Measurements from ENCODE around the gene CYGB. TPM values are rescaled to one million over a fixed set of nuclear protein-coding genes. Genes with fewer than 3 reads are reported as not detected.
A peak's percentile ranks its signal among the peaks of the same experiment; 100 is the strongest.

Gene CYGB
- polyA plus RNA-seq, 1 donor (not counting 4 experiments of a cell fraction or from before 2014, with no cell fraction given): 10.3 TPM

GRCh38 chr17:76566988-76567431 lies 29.5 kb upstream of the CYGB start:
- dilution Hi-C loops (cut with MboI; ENCODE audit: extremely low pct_ligation_motif_present, low sequenced_read_pairs): no loop called here
- FAIRE-seq (no peak), DNase-seq (ENCODE audit: low read depth, low spot score) (no peak)
- H3K36me3 ChIP-seq (ENCODE audit: control insufficient read depth in 2 of 2, extremely low read depth in 1 of 2, insufficient read depth in 2 of 2, low read length in 2 of 2): peaks cover 10 to 27% of the 10 kb centered on the region in 2 experiments
- H3K9ac ChIP-seq (ENCODE audit: control insufficient read depth, extremely low read depth, insufficient read depth, low read length): no peak overlapping the region
- H3K4me2 ChIP-seq (ENCODE audit: control insufficient read depth, extremely low read depth, insufficient read depth, low read depth, low read length): peak overlapping the region; percentile 10
- H3K79me2 ChIP-seq (ENCODE audit: control insufficient read depth, insufficient read depth, low read length): peaks cover 7% of the 10 kb centered on the region
- no peak overlapping the region for H3K4me3 ChIP-seq (ENCODE audit: control insufficient read depth in 2 of 3, extremely low read depth in 1 of 3, insufficient read depth in 2 of 3, low read depth in 1 of 3, low read length in 3 of 3)
- H2AFZ ChIP-seq (ENCODE audit: control insufficient read depth, low read length): no peak overlapping the region
- no peak overlapping the region for H3K27ac ChIP-seq (ENCODE audit: control insufficient read depth, insufficient read depth, low read length)
- H3K9me3 ChIP-seq (ENCODE audit: control insufficient read depth, low read depth, low read length): no peaks in the 10 kb centered on the region
- H4K20me1 ChIP-seq (ENCODE audit: control insufficient read depth, extremely low read depth, insufficient read depth, low read length): peaks cover 18% of the 10 kb centered on the region
- H3K9me1 ChIP-seq (ENCODE audit: control insufficient read depth, extremely low read depth, insufficient read depth, low read length): peaks cover 4% of the 10 kb centered on the region
- H3K27me3 ChIP-seq (ENCODE audit: control insufficient read depth, extremely low read depth, insufficient read depth, low read length): no peaks in the 10 kb centered on the region
- no peak for TF ChIP-seq EZH2 (IDR thresholded peaks at IDR 0.05; ENCODE audit: low read length)
- TF ChIP-seq CTCF (optimal IDR thresholded peaks at IDR 0.05 in 1 of 3, IDR thresholded peaks at IDR 0.05 in 1 of 3, conservative IDR thresholded peaks at IDR 0.05 in 1 of 3; ENCODE audit: extremely low read depth in 1 of 3, insufficient read depth in 2 of 3, low read length in 3 of 3): no peak
- peaks cover 24% of the 10 kb centered on the region for H3K4me1 ChIP-seq (ENCODE audit: control insufficient read depth, extremely low read depth, insufficient read depth, low read length)

- peaks cover 22% of the 10 kb centered on the region for H4K20me1 ChIP-seq (ENCODE audit: control insufficient read depth, extremely low read depth, insufficient read depth, low read length)
- no peak overlapping the region for H3K4me3 ChIP-seq (ENCODE audit: control insufficient read depth in 2 of 3, extremely low read depth in 1 of 3, insufficient read depth in 2 of 3, low read depth in 1 of 3, low read length in 3 of 3)
- peaks cover 11 to 31% of the 10 kb centered on the region in 2 experiments for H3K36me3 ChIP-seq (ENCODE audit: control insufficient read depth in 2 of 2, extremely low read depth in 1 of 2, insufficient read depth in 2 of 2, low read length in 2 of 2)
- no peak for TF ChIP-seq CTCF (optimal IDR thresholded peaks at IDR 0.05 in 1 of 3, IDR thresholded peaks at IDR 0.05 in 1 of 3, conservative IDR thresholded peaks at IDR 0.05 in 1 of 3; ENCODE audit: extremely low read depth in 1 of 3, insufficient read depth in 2 of 3, low read length in 3 of 3)
- TF ChIP-seq EZH2 (IDR thresholded peaks at IDR 0.05; ENCODE audit: low read length): no peak
- no peaks in the 10 kb centered on the region for H3K27me3 ChIP-seq (ENCODE audit: control insufficient read depth, extremely low read depth, insufficient read depth, low read length)
- FAIRE-seq (no peak), DNase-seq (ENCODE audit: low read depth, low spot score) (no peak)
- no peak overlapping the region for H3K27ac ChIP-seq (ENCODE audit: control insufficient read depth, insufficient read depth, low read length)
- no peak overlapping the region for H3K4me2 ChIP-seq (ENCODE audit: control insufficient read depth, extremely low read depth, insufficient read depth, low read depth, low read length)
- peaks cover 12% of the 10 kb centered on the region for H3K79me2 ChIP-seq (ENCODE audit: control insufficient read depth, insufficient read depth, low read length)
- dilution Hi-C loops (cut with MboI; ENCODE audit: extremely low pct_ligation_motif_present, low sequenced_read_pairs): no loop called here
- H3K9me1 ChIP-seq (ENCODE audit: control insufficient read depth, extremely low read depth, insufficient read depth, low read length): peaks cover 7% of the 10 kb centered on the region
- no peak overlapping the region for H2AFZ ChIP-seq (ENCODE audit: control insufficient read depth, low read length)
- peaks cover 28% of the 10 kb centered on the region for H3K4me1 ChIP-seq (ENCODE audit: control insufficient read depth, extremely low read depth, insufficient read depth, low read length)
- H3K9ac ChIP-seq (ENCODE audit: control insufficient read depth, extremely low read depth, insufficient read depth, low read length): no peak overlapping the region
- H3K9me3 ChIP-seq (ENCODE audit: control insufficient read depth, low read depth, low read length): no peaks in the 10 kb centered on the region
Measured at GRCh38 chr17:76566613-76566943, 29.1 kb upstream of the CYGB start.
